ENCODE measurements around the gene VMP1.

The VMP1 gene

GRCh38 chr17:59745040-59745439 lies 37.6 kb downstream of the VMP1 start:
- DNase-seq (ENCODE audit: low read depth): no peak
- TF ChIP-seq POLR2A (IDR thresholded peaks at IDR 0.05; ENCODE audit: extremely low read depth, insufficient read length): no peak
- TF ChIP-seq MAX (IDR thresholded peaks at IDR 0.05; ENCODE audit: low read depth, low read length): no peak
- no peak for TF ChIP-seq MYC (IDR thresholded peaks at IDR 0.05; ENCODE audit: low read depth, low read length)
- TF ChIP-seq CTCF (IDR thresholded peaks at IDR 0.05; ENCODE audit: low read depth, low read length): no peak
- no peak overlapping the region for H3K4me3 ChIP-seq (ENCODE audit: low read depth, low read length)

GRCh38 chr17:59746849-59747445 lies 39.5 kb downstream of the VMP1 start:
- peak; percentile 62 for DNase-seq (ENCODE audit: low read depth)

GRCh38 chr17:59748591-59748990 lies 41.1 kb downstream of the VMP1 start:
- DNase-seq (ENCODE audit: low read depth): no peak
- H3K4me3 ChIP-seq (ENCODE audit: low read depth, low read length): no peak overlapping the region

More at GRCh38 chr17:59746849-59747445, 39.5 kb downstream of the VMP1 start:
- H3K4me3 ChIP-seq (ENCODE audit: low read depth, low read length): no peak overlapping the region
- TF ChIP-seq CTCF (IDR thresholded peaks at IDR 0.05; ENCODE audit: low read depth, low read length) (peak; percentile 46), POLR2A (IDR thresholded peaks at IDR 0.05; ENCODE audit: extremely low read depth, insufficient read length) (no peak)

GRCh38 chr17:59751955-59752413 lies 44.5 kb downstream of the VMP1 start:
- TF ChIP-seq POLR2A (IDR thresholded peaks at IDR 0.05; ENCODE audit: extremely low read depth, insufficient read length) (no peak), CTCF (IDR thresholded peaks at IDR 0.05; ENCODE audit: low read depth, low read length) (no peak), MYC (IDR thresholded peaks at IDR 0.05; ENCODE audit: low read depth, low read length) (no peak), MAX (IDR thresholded peaks at IDR 0.05; ENCODE audit: low read depth, low read length) (no peak)
- no peak overlapping the region for H3K4me3 ChIP-seq (ENCODE audit: low read depth, low read length)
- no peak for DNase-seq (ENCODE audit: low read depth)

More at GRCh38 chr17:59748591-59748990, 41.1 kb downstream of the VMP1 start:
- TF ChIP-seq POLR2A (IDR thresholded peaks at IDR 0.05; ENCODE audit: extremely low read depth, insufficient read length) (no peak), CTCF (IDR thresholded peaks at IDR 0.05; ENCODE audit: low read depth, low read length) (no peak), MYC (IDR thresholded peaks at IDR 0.05; ENCODE audit: low read depth, low read length) (no peak), MAX (IDR thresholded peaks at IDR 0.05; ENCODE audit: low read depth, low read length) (no peak)

- no peak for DNase-seq (ENCODE audit: low read depth)
- TF ChIP-seq POLR2A (IDR thresholded peaks at IDR 0.05; ENCODE audit: extremely low read depth, insufficient read length) (no peak), CTCF (IDR thresholded peaks at IDR 0.05; ENCODE audit: low read depth, low read length) (no peak), MYC (IDR thresholded peaks at IDR 0.05; ENCODE audit: low read depth, low read length) (no peak), MAX (IDR thresholded peaks at IDR 0.05; ENCODE audit: low read depth, low read length) (no peak)
- no peak overlapping the region for H3K4me3 ChIP-seq (ENCODE audit: low read depth, low read length)
Observed at GRCh38 chr17:59752446-59752845, 45.0 kb downstream of the VMP1 start.

- DNase-seq (ENCODE audit: low read depth): no peak
- no peak for TF ChIP-seq POLR2A (IDR thresholded peaks at IDR 0.05; ENCODE audit: extremely low read depth, insufficient read length)
- no peak for TF ChIP-seq MAX (IDR thresholded peaks at IDR 0.05; ENCODE audit: low read depth, low read length)
- no peak for TF ChIP-seq CTCF (IDR thresholded peaks at IDR 0.05; ENCODE audit: low read depth, low read length)
- TF ChIP-seq MYC (IDR thresholded peaks at IDR 0.05; ENCODE audit: low read depth, low read length): no peak
Observed at GRCh38 chr17:59752922-59753321, 45.5 kb downstream of the VMP1 start.

More at GRCh38 chr17:59752922-59753321, 45.5 kb downstream of the VMP1 start:
- H3K4me3 ChIP-seq (ENCODE audit: low read depth, low read length): no peak overlapping the region

All from NB4 (cell line).